A673 (cell line): ENCODE measurements around the gene HRK.

Experiments used
- EZH2 ChIP-seq: fragments of 200-600 bp; sonication (generic); IDR thresholded peaks from 2 replicates; pipeline ENCODE4 v1.6.1; 2017; ENCODE audit warnings: borderline replicate concordance, low read depth, mild to moderate bottlenecking, mixed read lengths, antibody characterized with exemption, low read length; ENCODE audit not compliant: poor library complexity, severe bottlenecking
- TF ChIP-seq, protein P1 (sequence below): fragments of 300-800, 200-600 bp; sonication (generic); conservative IDR thresholded peaks from 2 replicates; pipeline ENCODE4 v1.5.1; 2017; ENCODE audit warnings: low read depth, mild to moderate bottlenecking, antibody characterized with exemption, low read length, moderate library complexity, mixed read lengths

GRCh38 chr12:116864371-116865160, 16.7 kb downstream of the HRK start:
- TF ChIP-seq, protein P1, sequence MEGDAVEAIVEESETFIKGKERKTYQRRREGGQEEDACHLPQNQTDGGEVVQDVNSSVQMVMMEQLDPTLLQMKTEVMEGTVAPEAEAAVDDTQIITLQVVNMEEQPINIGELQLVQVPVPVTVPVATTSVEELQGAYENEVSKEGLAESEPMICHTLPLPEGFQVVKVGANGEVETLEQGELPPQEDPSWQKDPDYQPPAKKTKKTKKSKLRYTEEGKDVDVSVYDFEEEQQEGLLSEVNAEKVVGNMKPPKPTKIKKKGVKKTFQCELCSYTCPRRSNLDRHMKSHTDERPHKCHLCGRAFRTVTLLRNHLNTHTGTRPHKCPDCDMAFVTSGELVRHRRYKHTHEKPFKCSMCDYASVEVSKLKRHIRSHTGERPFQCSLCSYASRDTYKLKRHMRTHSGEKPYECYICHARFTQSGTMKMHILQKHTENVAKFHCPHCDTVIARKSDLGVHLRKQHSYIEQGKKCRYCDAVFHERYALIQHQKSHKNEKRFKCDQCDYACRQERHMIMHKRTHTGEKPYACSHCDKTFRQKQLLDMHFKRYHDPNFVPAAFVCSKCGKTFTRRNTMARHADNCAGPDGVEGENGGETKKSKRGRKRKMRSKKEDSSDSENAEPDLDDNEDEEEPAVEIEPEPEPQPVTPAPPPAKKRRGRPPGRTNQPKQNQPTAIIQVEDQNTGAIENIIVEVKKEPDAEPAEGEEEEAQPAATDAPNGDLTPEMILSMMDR = no peak
- no peak for TF ChIP-seq EZH2
